Panc1 (cell line): ENCODE data around the gene TMEM209.

Experiments
- CTCF ChIP-seq: fragments of 450-650 bp; IDR thresholded peaks from 2 replicates; pipeline ENCODE4 v1.5.1; 2017; ENCODE audit warnings: mild to moderate bottlenecking
- SIN3A ChIP-seq: IDR thresholded peaks from 2 replicates; pipeline ENCODE4 v1.6.1; 2012; ENCODE audit warnings: low read depth, mild to moderate bottlenecking, low read length, moderate library complexity, borderline replicate concordance; ENCODE audit not compliant: insufficient read depth
- TCF7L2 ChIP-seq: IDR thresholded peaks from 2 replicates; pipeline ENCODE4 v1.6.1; 2011; ENCODE audit warnings: mild to moderate bottlenecking, low read depth, low read length, inconsistent platforms

DNA sequence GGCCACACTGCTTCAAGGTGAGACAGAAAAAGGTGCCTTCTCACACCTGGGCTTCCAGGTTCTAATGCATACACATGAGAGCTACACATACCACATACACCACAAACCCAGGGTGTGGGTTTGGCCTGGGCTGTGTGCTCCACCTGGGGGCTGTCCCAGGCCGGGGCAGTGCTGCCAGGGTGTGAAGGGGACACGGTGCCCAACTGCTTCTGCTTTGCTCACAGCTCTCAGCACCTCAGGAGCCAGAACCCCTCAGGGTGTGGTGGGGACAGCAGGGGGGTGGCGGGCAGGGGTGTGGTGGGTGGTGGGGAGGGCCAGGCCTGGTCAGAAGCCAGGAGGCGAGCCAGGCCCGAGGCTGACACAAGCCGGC lies 51.1 kb downstream of the TMEM209 start:
- TF ChIP-seq CTCF, result no peak
- TF ChIP-seq SIN3A, result no peak
- no peak for TF ChIP-seq TCF7L2
